KMS-11 (cell line): Measurements from ENCODE around the gene DBET.
A peak's percentile ranks its signal among the peaks of the same experiment; 100 is the strongest.
"Not testable (repeated sequence)": the region's sequence is repeated elsewhere in the genome, so short reads cannot be mapped to it uniquely, and the experiment has no call there.

Experiments used
- H2AFZ ChIP-seq: fragments of 200-600 bp; sonication (generic); 2 replicates; pipeline ENCODE4 v1.6.1; 2016; ENCODE audit warnings: antibody characterized with exemption, mixed run types, low read depth
- H3K27ac ChIP-seq: fragments of 200-600 bp; sonication (generic); 2 replicates; pipeline ENCODE4 v1.6.1; 2016; ENCODE audit warnings: mild to moderate bottlenecking, mixed run types
- H3K27me3 ChIP-seq: fragments of 200-600 bp; sonication (generic); 2 replicates; pipeline ENCODE4 v1.6.1; 2017; ENCODE audit warnings: mild to moderate bottlenecking, low read depth, mixed run types, moderate library complexity; ENCODE audit not compliant: insufficient read depth
- H3K36me3 ChIP-seq: fragments of 200-600 bp; sonication (generic); 2 replicates; pipeline ENCODE4 v1.6.1; 2017; ENCODE audit warnings: mild to moderate bottlenecking, mixed run types; ENCODE audit not compliant: insufficient read depth
- H3K4me1 ChIP-seq: fragments of 200-600 bp; sonication (generic); 2 replicates; pipeline ENCODE4 v1.6.1; 2016; ENCODE audit warnings: mild to moderate bottlenecking, low read depth, mixed run types; ENCODE audit not compliant: poor library complexity, severe bottlenecking
- H3K4me2 ChIP-seq: fragments of 200-600 bp; sonication (generic); 2 replicates; pipeline ENCODE4 v1.7.0; 2016; ENCODE audit warnings: mild to moderate bottlenecking, mixed run types
- H3K4me3 ChIP-seq: fragments of 200-600 bp; sonication (generic); IDR thresholded peaks from 2 replicates; pipeline ENCODE4 v1.6.1; 2017; ENCODE audit warnings: low read depth, low read length, mixed read lengths; ENCODE audit not compliant: insufficient read depth
- H3K79me2 ChIP-seq: fragments of 200-600 bp; sonication (generic); 2 replicates; pipeline ENCODE4 v1.6.1; 2016; ENCODE audit warnings: low read depth, mixed run types; ENCODE audit not compliant: insufficient read depth
- H3K9ac ChIP-seq: fragments of 200-600 bp; sonication (generic); 2 replicates; pipeline ENCODE4 v1.6.1; 2016; ENCODE audit warnings: mild to moderate bottlenecking, mixed run types
- H4K20me1 ChIP-seq: fragments of 200-600 bp; sonication (generic); 2 replicates; pipeline ENCODE4 v1.6.1; 2016; ENCODE audit warnings: mild to moderate bottlenecking, mixed run types; ENCODE audit not compliant: insufficient read depth
- CTCF ChIP-seq: fragments of 200-600 bp; sonication (generic); conservative IDR thresholded peaks from 2 replicates; pipeline ENCODE4 v1.6.1; 2017; ENCODE audit warnings: low read depth, mild to moderate bottlenecking, antibody characterized with exemption, low read length, moderate library complexity, mixed read lengths

Gene DBET

GRCh38 chr4:190017357-190018200 lies 46.7 kb upstream of the DBET start:
- no peak overlapping the region for H2AFZ ChIP-seq

GRCh38 chr4:190018201-190018920 lies 45.9 kb upstream of the DBET start:
- H3K4me1 ChIP-seq = peaks cover 8% of the 10 kb centered on the region
- TF ChIP-seq CTCF = no peak
- H3K27ac ChIP-seq = no peak overlapping the region
- no peaks in the 10 kb centered on the region for H3K27me3 ChIP-seq
- no peak overlapping the region for H2AFZ ChIP-seq
- H4K20me1 ChIP-seq = no peaks in the 10 kb centered on the region
- H3K9ac ChIP-seq = no peak overlapping the region
- no peak overlapping the region for H3K4me3 ChIP-seq
- no peaks in the 10 kb centered on the region for H3K79me2 ChIP-seq
- H3K36me3 ChIP-seq = no peaks in the 10 kb centered on the region
- H3K4me2 ChIP-seq = no peak overlapping the region

More at GRCh38 chr4:190017357-190018200, 46.7 kb upstream of the DBET start:
- no peaks in the 10 kb centered on the region for H3K27me3 ChIP-seq
- H3K79me2 ChIP-seq = no peaks in the 10 kb centered on the region
- H3K4me3 ChIP-seq = no peak overlapping the region
- H3K4me2 ChIP-seq = no peak overlapping the region
- H3K4me1 ChIP-seq = peaks cover 8% of the 10 kb centered on the region
- H3K36me3 ChIP-seq = no peaks in the 10 kb centered on the region
- no peak overlapping the region for H3K27ac ChIP-seq
- no peak overlapping the region for H3K9ac ChIP-seq
- TF ChIP-seq CTCF = no peak
- no peaks in the 10 kb centered on the region for H4K20me1 ChIP-seq

- Histone ChIP-seq H3K36me3 (no peaks in the 10 kb centered on the region), H2AFZ (no peak overlapping the region), H4K20me1 (no peaks in the 10 kb centered on the region), H3K79me2 (no peaks in the 10 kb centered on the region), H3K4me1 (peaks cover 8% of the 10 kb centered on the region), H3K4me2 (no peak overlapping the region), H3K27me3 (no peaks in the 10 kb centered on the region), H3K27ac (no peak overlapping the region), H3K9ac (no peak overlapping the region), H3K4me3 (no peak overlapping the region)
- no peak for TF ChIP-seq CTCF
Observed at GRCh38 chr4:190019023-190019858, 45.1 kb upstream of the DBET start.

- H3K9ac ChIP-seq, H3K27me3 ChIP-seq, H3K4me1 ChIP-seq, H4K20me1 ChIP-seq, H3K4me3 ChIP-seq, H3K36me3 ChIP-seq, H3K79me2 ChIP-seq, H3K27ac ChIP-seq, H2AFZ ChIP-seq: not testable (repeated sequence)
- peak overlapping the region; percentile 91; the same call in 1 of the 2 replicates for H3K4me2 ChIP-seq
Observed at GRCh38 chr4:190019859-190020463, 44.3 kb upstream of the DBET start.
